GM18907 (cell line): ENCODE data around the gene MEAF6.
"Not testable (repeated sequence)": the region's sequence is repeated elsewhere in the genome, so short reads cannot be mapped to it uniquely, and the experiment has no call there.

Source experiments
- ATAC-seq: cut with Tn5 transposase; IDR thresholded peaks from one replicate; pipeline ENCODE4 v1.9.1; 2021; ENCODE audit warnings: mild to moderate bottlenecking, moderate library complexity; ENCODE audit not compliant: unreplicated experiment

The MEAF6 gene

GRCh38 chr1:37514350-37515184 lies at the start of gene MEAF6:
MEAF6 (minus strand) TSS chr1:37514766; CDS start chr1:37514746, 20 bp downstream.
- peak; percentile 82 for ATAC-seq

- ATAC-seq, result no peak
Measured at GRCh38 chr1:37562984-37563383, 48.4 kb upstream of the MEAF6 start.

GRCh38 chr1:37561133-37562132 lies 46.9 kb upstream of the MEAF6 start:
- no peak for ATAC-seq

- ATAC-seq, result no peak
Measured at GRCh38 chr1:37560401-37561132, 46.0 kb upstream of the MEAF6 start.

GRCh38 chr1:37559957-37560379 lies 45.4 kb upstream of the MEAF6 start:
- ATAC-seq, result not testable (repeated sequence)

GRCh38 chr1:37559080-37559479 lies 44.5 kb upstream of the MEAF6 start:
- ATAC-seq, result no peak

GRCh38 chr1:37558411-37558810 lies 43.8 kb upstream of the MEAF6 start:
- ATAC-seq, result no peak

- no peak for ATAC-seq
Measured at GRCh38 chr1:37557402-37557801, 42.8 kb upstream of the MEAF6 start.

GRCh38 chr1:37556712-37557196 lies 42.2 kb upstream of the MEAF6 start, which contains the start of gene DNALI1:
DNALI1 (plus strand) TSS chr1:37556940; CDS start chr1:37556995, 55 bp downstream.
- no peak for ATAC-seq

GRCh38 chr1:37553927-37554808 lies 39.6 kb upstream of the MEAF6 start, which contains the start of gene SNIP1:
SNIP1 (minus strand) TSS chr1:37554293; CDS start chr1:37554229, 64 bp downstream.
- peak; percentile 83 for ATAC-seq

- no peak for ATAC-seq
Measured at GRCh38 chr1:37553598-37553926, 39.0 kb upstream of the MEAF6 start.

- ATAC-seq, result no peak
Measured at GRCh38 chr1:37549341-37549740, 34.8 kb upstream of the MEAF6 start.

GRCh38 chr1:37545019-37545418 lies 30.5 kb upstream of the MEAF6 start:
- no peak for ATAC-seq

- ATAC-seq, result no peak
Measured at GRCh38 chr1:37544530-37544929, 30.0 kb upstream of the MEAF6 start.

GRCh38 chr1:37540036-37540785 lies 25.6 kb upstream of the MEAF6 start:
- no peak for ATAC-seq

- ATAC-seq, result not testable (repeated sequence)
Measured at GRCh38 chr1:37539154-37539553, 24.6 kb upstream of the MEAF6 start.

GRCh38 chr1:37537378-37537777 lies 22.8 kb upstream of the MEAF6 start:
- no peak for ATAC-seq

- no peak for ATAC-seq
Measured at GRCh38 chr1:37533317-37534093, 18.9 kb upstream of the MEAF6 start.
